HG02973 (cell line): ENCODE measurements around the gene MAP3K8.

Experiments used
- ATAC-seq: cut with Tn5 transposase; IDR thresholded peaks from one replicate; pipeline ENCODE4 v1.9.1; 2021; ENCODE audit warnings: moderate library complexity; ENCODE audit not compliant: unreplicated experiment

Gene MAP3K8

GRCh38 chr10:30433730-30434272, at the start of gene MAP3K8:
TSS of gene MAP3K8 (plus strand) at chr10:30434184. CDS start at chr10:30438939, 4,755 bp downstream.
- peak; percentile 53 for ATAC-seq

- no peak for ATAC-seq
Measured at GRCh38 chr10:30384701-30385201, 49.2 kb upstream of the MAP3K8 start.

- no peak for ATAC-seq
Measured at GRCh38 chr10:30386801-30387588, 47.0 kb upstream of the MAP3K8 start.

- ATAC-seq: no peak
Measured at GRCh38 chr10:30387646-30388243, 46.2 kb upstream of the MAP3K8 start.

GRCh38 chr10:30389543-30389942, 44.4 kb upstream of the MAP3K8 start:
- ATAC-seq: no peak

GRCh38 chr10:30390207-30390606, 43.8 kb upstream of the MAP3K8 start:
- ATAC-seq: no peak

- no peak for ATAC-seq
Measured at GRCh38 chr10:30391266-30391665, 42.7 kb upstream of the MAP3K8 start.

- peak; percentile 87 for ATAC-seq
Measured at GRCh38 chr10:30392564-30392990, 41.4 kb upstream of the MAP3K8 start.

GRCh38 chr10:30396293-30396692, 37.7 kb upstream of the MAP3K8 start:
- ATAC-seq: no peak

GRCh38 chr10:30396698-30397097, 37.3 kb upstream of the MAP3K8 start:
- ATAC-seq: no peak

GRCh38 chr10:30398193-30398592, 35.8 kb upstream of the MAP3K8 start:
- no peak for ATAC-seq

- no peak for ATAC-seq
Measured at GRCh38 chr10:30398788-30399187, 35.2 kb upstream of the MAP3K8 start.

GRCh38 chr10:30403494-30403893, 30.5 kb upstream of the MAP3K8 start:
- no peak for ATAC-seq

- no peak for ATAC-seq
Measured at GRCh38 chr10:30404540-30404939, 29.4 kb upstream of the MAP3K8 start.

- no peak for ATAC-seq
Measured at GRCh38 chr10:30411263-30411662, 22.7 kb upstream of the MAP3K8 start.

GRCh38 chr10:30412901-30413300, 21.1 kb upstream of the MAP3K8 start:
- ATAC-seq: no peak

- ATAC-seq: peak; percentile 39
Measured at GRCh38 chr10:30413996-30414576, 19.9 kb upstream of the MAP3K8 start.

- no peak for ATAC-seq
Measured at GRCh38 chr10:30415593-30415992, 18.4 kb upstream of the MAP3K8 start.

- no peak for ATAC-seq
Measured at GRCh38 chr10:30417301-30417700, 16.7 kb upstream of the MAP3K8 start.

GRCh38 chr10:30420266-30420665, 13.7 kb upstream of the MAP3K8 start:
- ATAC-seq: peak; percentile 58

- ATAC-seq: peak; percentile 7
Measured at GRCh38 chr10:30420766-30421165, 13.2 kb upstream of the MAP3K8 start.
